Measurements from ENCODE around the gene PRTFDC1. TPM values are rescaled to one million over a fixed set of nuclear protein-coding genes. Genes with fewer than 3 reads are reported as not detected.

Gene PRTFDC1
- total RNA-seq, 1 experiment from 2014 or later: 83.2 TPM

- H3K27me3 ChIP-seq (replicated peaks; ENCODE audit: control insufficient read depth, insufficient read depth, low read length): no peaks in the 10 kb centered on the region
- POLR2A ChIA-PET: no interaction called here
- TF ChIP-seq CTCF (IDR thresholded peaks at IDR 0.05; ENCODE audit: insufficient read depth in 1 of 2, low read depth in 1 of 2, low read length in 1 of 2, severe bottlenecking in 1 of 2, unreplicated experiment in 1 of 2): no peak
- Mint-ChIP-seq H3K9me3 (ENCODE audit: unreplicated experiment) (no peaks in the 10 kb centered on the region), H3K27ac (ENCODE audit: unreplicated experiment) (no peak overlapping the region), H3K36me3 (ENCODE audit: insufficient read depth, unreplicated experiment) (no peaks in the 10 kb centered on the region), H3K27me3 (ENCODE audit: insufficient read depth, unreplicated experiment) (no peaks in the 10 kb centered on the region), H3K4me3 (ENCODE audit: unreplicated experiment) (no peak overlapping the region), H3K4me1 (ENCODE audit: low read depth, unreplicated experiment) (peaks cover 14% of the 10 kb centered on the region)
- peak in 1 of 2 experiments; percentile 24 for DNase-seq
- CTCF ChIA-PET: no interaction called here
- no peak overlapping the region for H3K4me3 ChIP-seq (ENCODE audit: low read depth, low read length)
- no TSS peak for BruUV-seq (replicated peaks)
- intact Hi-C loops (cut with micrococcal nuclease; ENCODE audit: unreplicated experiment): no loop called here
- H3K9me3 ChIP-seq: no peaks in the 10 kb centered on the region
- H3K36me3 ChIP-seq (ENCODE audit: control insufficient read depth, insufficient read depth, low read length): no peaks in the 10 kb centered on the region
- H3K4me1 ChIP-seq: peaks cover 22% of the 10 kb centered on the region; the same call in 1 of the 2 replicates
Measured at GRCh38 chr10:24821986-24822385, 130.4 kb downstream of the PRTFDC1 start.

- no peak overlapping the region for H3K4me3 Mint-ChIP-seq (ENCODE audit: unreplicated experiment)
- no peaks in the 10 kb centered on the region for H3K27me3 Mint-ChIP-seq (ENCODE audit: insufficient read depth, unreplicated experiment)
- no peaks in the 10 kb centered on the region for H3K9me3 Mint-ChIP-seq (ENCODE audit: unreplicated experiment)
- no peaks in the 10 kb centered on the region for H3K4me1 Mint-ChIP-seq (ENCODE audit: low read depth, unreplicated experiment)
- no peak overlapping the region for H3K27ac Mint-ChIP-seq (ENCODE audit: unreplicated experiment)
- Histone ChIP-seq H3K4me3 (ENCODE audit: low read depth, low read length) (no peak overlapping the region), H3K4me1 (no peaks in the 10 kb centered on the region), H3K9me3 (no peaks in the 10 kb centered on the region), H3K36me3 (ENCODE audit: control insufficient read depth, insufficient read depth, low read length) (no peaks in the 10 kb centered on the region), H3K27me3 (replicated peaks; ENCODE audit: control insufficient read depth, insufficient read depth, low read length) (no peaks in the 10 kb centered on the region)
- no peak for TF ChIP-seq CTCF (IDR thresholded peaks at IDR 0.05; ENCODE audit: insufficient read depth in 1 of 2, low read depth in 1 of 2, low read length in 1 of 2, severe bottlenecking in 1 of 2, unreplicated experiment in 1 of 2)
- no peaks in the 10 kb centered on the region for H3K36me3 Mint-ChIP-seq (ENCODE audit: insufficient read depth, unreplicated experiment)
- DNase-seq: no peak
- no TSS peak for BruUV-seq (replicated peaks)
- ChIA-PET CTCF (no interaction called here), POLR2A (no interaction called here)
- intact Hi-C loops (cut with micrococcal nuclease; ENCODE audit: unreplicated experiment): no loop called here
Measured at GRCh38 chr10:24816868-24817396, 135.5 kb downstream of the PRTFDC1 start.

GRCh38 chr10:24814568-24815313, 137.7 kb downstream of the PRTFDC1 start:
- no peaks in the 10 kb centered on the region for H3K9me3 ChIP-seq
- ChIA-PET POLR2A (no interaction called here), CTCF (interaction anchor here (0.7 kb wide), 1 partner anchor 133 kb away, joined by 3 read pairs; no protein-coding TSS in a partner anchor)
- Mint-ChIP-seq H3K27ac (ENCODE audit: unreplicated experiment) (no peak overlapping the region), H3K27me3 (ENCODE audit: insufficient read depth, unreplicated experiment) (no peaks in the 10 kb centered on the region), H3K9me3 (ENCODE audit: unreplicated experiment) (no peaks in the 10 kb centered on the region), H3K4me3 (ENCODE audit: unreplicated experiment) (no peak overlapping the region), H3K36me3 (ENCODE audit: insufficient read depth, unreplicated experiment) (no peaks in the 10 kb centered on the region), H3K4me1 (ENCODE audit: low read depth, unreplicated experiment) (no peaks in the 10 kb centered on the region)
- H3K4me3 ChIP-seq (ENCODE audit: low read depth, low read length): no peak overlapping the region
- no TSS peak for BruUV-seq (replicated peaks)
- intact Hi-C loops (cut with micrococcal nuclease; ENCODE audit: unreplicated experiment): no loop called here
- no peak for DNase-seq
- no peaks in the 10 kb centered on the region for H3K27me3 ChIP-seq (replicated peaks; ENCODE audit: control insufficient read depth, insufficient read depth, low read length)
- H3K36me3 ChIP-seq (ENCODE audit: control insufficient read depth, insufficient read depth, low read length): no peaks in the 10 kb centered on the region
- TF ChIP-seq CTCF (IDR thresholded peaks at IDR 0.05; ENCODE audit: insufficient read depth in 1 of 2, low read depth in 1 of 2, low read length in 1 of 2, severe bottlenecking in 1 of 2, unreplicated experiment in 1 of 2): no peak
- no peaks in the 10 kb centered on the region for H3K4me1 ChIP-seq

All from Caco-2 (cell line).